Mesendoderm (in vitro differentiated cells): ENCODE results near the gene TIMM8B. TPM values are rescaled to one million over a fixed set of nuclear protein-coding genes. Genes with fewer than 3 reads are reported as not detected.

Experiments used
- DNase-seq: peaks from one replicate; pipeline ENCODE4 v3.0.0; 2013
- H2AK5ac ChIP-seq: 2 replicates; pipeline ENCODE4 v1.6.1; 2013; ENCODE audit warnings: low read length, inconsistent platforms
- H2BK120ac ChIP-seq: 2 replicates; pipeline ENCODE4 v1.6.1; 2013; ENCODE audit warnings: low read depth, mild to moderate bottlenecking, low read length, moderate library complexity, mixed read lengths
- H2BK15ac ChIP-seq: replicated peaks from 2 replicates; pipeline ENCODE4 v1.6.1; 2013; ENCODE audit warnings: low read depth, mild to moderate bottlenecking, moderate library complexity
- H2BK5ac ChIP-seq: 2 replicates; pipeline ENCODE4 v1.6.1; 2013; ENCODE audit warnings: low read length, inconsistent platforms
- H3K18ac ChIP-seq: 2 replicates; pipeline ENCODE4 v1.6.1; 2013; ENCODE audit warnings: mild to moderate bottlenecking, low read length, mixed read lengths
- H3K23ac ChIP-seq: one replicate; pipeline ENCODE4 v1.6.1; 2013; ENCODE audit warnings: low read length
- H3K27ac ChIP-seq: 2 replicates; pipeline ENCODE4 v1.5.1; 2013; ENCODE audit warnings: low read depth, mild to moderate bottlenecking, inconsistent platforms, low read length, moderate library complexity
- H3K27me3 ChIP-seq: 2 replicates; pipeline ENCODE4 v1.6.1; 2013; ENCODE audit warnings: low read length, control low read depth, mild to moderate bottlenecking, inconsistent platforms; ENCODE audit not compliant: insufficient read depth, poor library complexity
- H3K36me3 ChIP-seq: 2 replicates; pipeline ENCODE4 v1.6.1; 2013; ENCODE audit warnings: low read length, inconsistent platforms; ENCODE audit not compliant: control insufficient read depth, insufficient read depth
- H3K4ac ChIP-seq: one replicate; pipeline ENCODE4 v1.6.1; 2013; ENCODE audit warnings: low read depth, mild to moderate bottlenecking, low read length, moderate library complexity
- H3K4me1 ChIP-seq: 2 replicates; pipeline ENCODE4 v1.6.1; 2013; ENCODE audit warnings: low read depth, low read length, inconsistent platforms; ENCODE audit not compliant: control insufficient read depth
- H3K4me2 ChIP-seq: 2 replicates; pipeline ENCODE4 v1.6.1; 2013; ENCODE audit warnings: low read length
- H3K4me3 ChIP-seq: 2 replicates; pipeline ENCODE4 v1.5.1; 2013; ENCODE audit warnings: mild to moderate bottlenecking, low read length
- H3K56ac ChIP-seq: one replicate; pipeline ENCODE4 v1.6.1; 2013; ENCODE audit warnings: low read length
- H3K79me1 ChIP-seq: 2 replicates; pipeline ENCODE4 v1.6.1; 2013; ENCODE audit warnings: low read length, inconsistent platforms
- H3K79me2 ChIP-seq: 2 replicates; pipeline ENCODE4 v1.6.1; 2013; ENCODE audit warnings: mild to moderate bottlenecking, low read length; ENCODE audit not compliant: control insufficient read depth, insufficient read depth
- H3K9ac ChIP-seq: 2 replicates; pipeline ENCODE4 v1.6.1; 2013; ENCODE audit warnings: low read length, inconsistent platforms
- H4K5ac ChIP-seq: one replicate; pipeline ENCODE4 v1.6.1; 2013; ENCODE audit warnings: low read length
- H4K8ac ChIP-seq: one replicate; pipeline ENCODE4 v1.6.1; 2013; ENCODE audit warnings: low read depth, mild to moderate bottlenecking, control low read depth, low read length, moderate library complexity
- WGBS: extraction: QIAGEN DNeasy Blood & Tissue Kit; methylation state at CpG from one replicate; pipeline ENCODE4 v1.1.7; 2013; ENCODE audit warnings: low lambda C conversion rate, missing lambda C conversion rate; ENCODE audit not compliant: insufficient coverage; ENCODE audit errors: extremely low coverage; 5-methylcytosine and 5-hydroxymethylcytosine counted together
- small RNA-seq: library from polyadenylated mRNA; stranded (forward); fragments of <200 nt; extraction: miRNeasy Mini kit (QIAGEN cat#:217004); gene quantifications from one replicate; pipeline ENCODE3, GENCODE V24; 2013; ENCODE audit not compliant: insufficient read depth

The TIMM8B gene

GRCh38 chr11:112042161-112042960 is 44.2 kb downstream of the TIMM8B start:
- Histone ChIP-seq H3K18ac (no peak overlapping the region), H3K36me3 (peaks cover 6% of the 10 kb centered on the region), H2AK5ac (no peak overlapping the region), H3K27me3 (no peaks in the 10 kb centered on the region), H3K4me1 (no peaks in the 10 kb centered on the region), H3K4me2 (no peak overlapping the region), H3K23ac (no peak overlapping the region), H3K9ac (no peak overlapping the region), H4K5ac (no peak overlapping the region), H2BK5ac (no peak overlapping the region), H3K4ac (no peak overlapping the region), H3K79me1 (peaks cover 2% of the 10 kb centered on the region), H4K8ac (no peak overlapping the region), H3K79me2 (no peaks in the 10 kb centered on the region), H3K4me3 (no peak overlapping the region), H3K56ac (no peak overlapping the region), H3K27ac (no peak overlapping the region), H2BK15ac (no peak overlapping the region), H2BK120ac (no peak overlapping the region)
- peak; percentile 62 for DNase-seq
- WGBS = no CpG with 5 or more reads among the region's 6 CpGs

- H4K5ac ChIP-seq = no peak overlapping the region
- DNase-seq = no peak
- H2AK5ac ChIP-seq = no peak overlapping the region
- no peak overlapping the region for H3K23ac ChIP-seq
- no peaks in the 10 kb centered on the region for H3K27me3 ChIP-seq
- no peak overlapping the region for H2BK15ac ChIP-seq
- H3K36me3 ChIP-seq = peaks cover 12% of the 10 kb centered on the region
- no peaks in the 10 kb centered on the region for H3K79me1 ChIP-seq
- no peak overlapping the region for H3K9ac ChIP-seq
- H4K8ac ChIP-seq = no peak overlapping the region
- H3K4me2 ChIP-seq = no peak overlapping the region
- H3K27ac ChIP-seq = no peak overlapping the region
- no peaks in the 10 kb centered on the region for H3K4me1 ChIP-seq
- no peak overlapping the region for H3K4ac ChIP-seq
- no peak overlapping the region for H2BK120ac ChIP-seq
- no peaks in the 10 kb centered on the region for H3K79me2 ChIP-seq
- no peak overlapping the region for H3K56ac ChIP-seq
- no peak overlapping the region for H3K18ac ChIP-seq
- H2BK5ac ChIP-seq = no peak overlapping the region
- no peak overlapping the region for H3K4me3 ChIP-seq
Measured at GRCh38 chr11:112037527-112037926, 49.0 kb downstream of the TIMM8B start.

Small RNAs within 50 kb of the gene (small RNA-seq; reads per million reads assigned to genes)
- gene AP000907.3 = not detected
